Prostate gland (tissue), 2 donors: ENCODE measurements around the gene POLR3E. TPM values are rescaled to one million over a fixed set of nuclear protein-coding genes. Genes with fewer than 3 reads are reported as not detected.

ENCODE experiments used
- DNase-seq: peaks from one replicate; pipeline ENCODE4 v3.0.0-alpha.2; 2019; ENCODE audit warnings: low spot score
- H3K27ac ChIP-seq, 2 donors: fragments of 200-600 bp; sonication (generic); 2 replicates each; pipeline ENCODE4 v1.5.1; 2017 to 2019
- H3K27me3 ChIP-seq: fragments of 200-600 bp; sonication (generic); replicated peaks from 2 replicates; pipeline ENCODE4 v1.5.1; 2019; ENCODE audit not compliant: insufficient read depth
- H3K36me3 ChIP-seq, 2 donors: fragments of 200-600 bp; sonication (generic); 1 replicate in 1 of 2; 2 replicates in 1 of 2; pipeline versions ENCODE4 v1.5.1 to v1.8.1; 2017 to 2019
- H3K4me1 ChIP-seq: fragments of 200-600 bp; sonication (generic); replicated peaks from 2 replicates; pipeline ENCODE4 v1.5.1; 2019
- H3K4me3 ChIP-seq, 2 donors: fragments of 200-600 bp; sonication (generic); 2 replicates each; pipeline ENCODE4 v1.5.1; 2017 to 2019
- H3K9me3 ChIP-seq: fragments of 200-600 bp; sonication (generic); 2 replicates; pipeline ENCODE4 v1.5.1; 2017
- POLR2A ChIP-seq: fragments of 450-650 bp; IDR thresholded peaks from one replicate; pipeline ENCODE4 v1.6.1; 2016; ENCODE audit warnings: antibody characterized with exemption, mild to moderate bottlenecking
- POLR2AphosphoS5 ChIP-seq: sonication (generic); formaldehyde crosslinking; IDR thresholded peaks from one replicate; pipeline ENCODE4 v1.6.1; 2017; ENCODE audit warnings: antibody characterized with exemption
- WGBS: methylation state at CpG from one replicate; pipeline ENCODE4 v1.1.5; 2018; 5-methylcytosine and 5-hydroxymethylcytosine counted together
- intact Hi-C: fragments of 100-400 bp; cut with DNase I; formaldehyde crosslinking; loops from one replicate; pipeline ENCODE4 v1.14.2; 2022
- total RNA-seq, 2 donors: library from RNA; depleted of rRNA; stranded (reverse); fragments of >200 nt; gene quantifications; one replicate each; pipeline ENCODE4 v1.1.0, GENCODE V29; 2016
- TF ChIP-seq, protein P1 (sequence below), 4 experiments: fragments of 200-600 bp in 2 of 4; fragments of 450-650 bp in 2 of 4; sonication (generic) in 2 of 4; IDR thresholded peaks; 1 replicate in 3 of 4; 2 replicates in 1 of 4; pipeline ENCODE4 v1.5.1; 2016 to 2019; ENCODE audit warnings: antibody characterized with exemption in 4 of 4, mild to moderate bottlenecking in 2 of 4, moderate library complexity in 2 of 4

The POLR3E gene
- total RNA-seq, 2 donors from 2014 or later: 52.3 to 61.7 TPM

DNA sequence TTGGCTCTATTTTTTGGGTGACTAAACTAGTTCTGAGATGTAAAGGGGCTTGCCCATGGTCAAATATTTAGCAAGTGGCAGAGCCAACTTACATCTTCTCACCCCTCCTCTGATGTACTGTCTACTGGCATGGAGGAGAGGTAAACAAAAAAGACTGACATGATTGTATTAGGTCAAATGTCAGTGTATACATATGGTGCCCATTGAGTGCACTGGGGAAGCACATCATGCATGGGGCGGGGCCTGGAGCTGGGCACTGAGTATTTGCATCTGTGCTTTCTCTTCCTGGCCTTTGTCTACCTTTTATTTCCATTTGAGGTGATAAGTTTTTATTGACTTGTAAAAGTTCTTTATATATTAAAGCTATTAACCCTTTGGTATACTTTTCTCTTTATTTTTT, 22.3 kb upstream of the POLR3E start:
- DNase-seq: no peak
- Histone ChIP-seq H3K9me3 (no peaks in the 10 kb centered on the region), H3K36me3 (peaks cover 5 to 21% of the 10 kb centered on the region in 2 donors), H3K27ac (no peak overlapping the region), H3K4me1 (no peaks in the 10 kb centered on the region), H3K27me3 (no peaks in the 10 kb centered on the region), H3K4me3 (no peak overlapping the region)
- TF ChIP-seq POLR2A (no peak), POLR2AphosphoS5 (no peak)
- TF ChIP-seq, protein P1, sequence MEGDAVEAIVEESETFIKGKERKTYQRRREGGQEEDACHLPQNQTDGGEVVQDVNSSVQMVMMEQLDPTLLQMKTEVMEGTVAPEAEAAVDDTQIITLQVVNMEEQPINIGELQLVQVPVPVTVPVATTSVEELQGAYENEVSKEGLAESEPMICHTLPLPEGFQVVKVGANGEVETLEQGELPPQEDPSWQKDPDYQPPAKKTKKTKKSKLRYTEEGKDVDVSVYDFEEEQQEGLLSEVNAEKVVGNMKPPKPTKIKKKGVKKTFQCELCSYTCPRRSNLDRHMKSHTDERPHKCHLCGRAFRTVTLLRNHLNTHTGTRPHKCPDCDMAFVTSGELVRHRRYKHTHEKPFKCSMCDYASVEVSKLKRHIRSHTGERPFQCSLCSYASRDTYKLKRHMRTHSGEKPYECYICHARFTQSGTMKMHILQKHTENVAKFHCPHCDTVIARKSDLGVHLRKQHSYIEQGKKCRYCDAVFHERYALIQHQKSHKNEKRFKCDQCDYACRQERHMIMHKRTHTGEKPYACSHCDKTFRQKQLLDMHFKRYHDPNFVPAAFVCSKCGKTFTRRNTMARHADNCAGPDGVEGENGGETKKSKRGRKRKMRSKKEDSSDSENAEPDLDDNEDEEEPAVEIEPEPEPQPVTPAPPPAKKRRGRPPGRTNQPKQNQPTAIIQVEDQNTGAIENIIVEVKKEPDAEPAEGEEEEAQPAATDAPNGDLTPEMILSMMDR (IDR thresholded peaks at IDR 0.05): no peak
- intact Hi-C loops: no loop called here
- WGBS: 90% methylated on average over 1 of the region's 1 CpG

DNA sequence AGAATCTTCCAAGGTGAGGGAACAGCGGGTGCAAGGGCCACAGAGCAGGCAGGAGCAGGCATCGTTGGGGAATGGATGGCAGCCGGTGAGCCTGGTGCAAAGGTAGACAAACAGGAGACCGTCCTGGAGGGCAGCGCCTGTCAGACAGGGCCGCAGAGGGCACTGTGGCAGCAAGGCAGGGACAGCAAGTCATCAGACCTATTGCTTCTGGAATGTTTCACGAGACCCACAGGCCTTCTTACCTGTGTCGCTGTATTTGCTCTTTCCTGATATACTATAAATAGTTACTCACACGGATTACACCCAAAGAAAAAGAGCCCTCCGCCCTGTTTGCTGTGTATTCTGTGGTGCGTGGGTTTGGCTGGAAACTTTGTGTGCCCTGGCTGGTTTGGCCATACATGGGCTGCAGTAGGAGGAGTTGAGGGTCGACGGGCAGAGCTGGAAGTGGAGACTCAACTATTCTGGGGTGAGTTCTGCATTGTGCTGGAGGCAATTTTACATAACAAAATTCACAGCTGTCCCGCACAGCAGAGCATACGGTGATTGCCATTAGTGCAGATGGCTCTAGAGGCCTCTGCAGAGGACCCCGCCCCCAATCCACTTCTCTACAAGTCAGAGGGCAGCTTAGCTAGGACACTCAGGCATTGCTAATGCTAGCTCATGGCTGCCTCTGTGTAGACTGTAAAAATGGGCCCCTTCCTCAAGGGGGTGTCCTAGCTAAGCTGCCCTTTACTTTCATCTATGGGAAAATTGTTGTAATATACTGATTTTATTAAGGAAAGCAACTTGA, 18.6 kb upstream of the POLR3E start:
- Histone ChIP-seq H3K27ac (no peak overlapping the region), H3K36me3 (peaks cover 12 to 19% of the 10 kb centered on the region in 2 donors), H3K9me3 (no peaks in the 10 kb centered on the region), H3K4me1 (no peaks in the 10 kb centered on the region), H3K27me3 (no peaks in the 10 kb centered on the region), H3K4me3 (no peak overlapping the region)
- no peak for DNase-seq
- TF ChIP-seq, protein P1 (IDR thresholded peaks at IDR 0.05): no peak
- TF ChIP-seq POLR2A (no peak), POLR2AphosphoS5 (no peak)
- 66% methylated on average over 16 of the region's 16 CpGs for WGBS
- intact Hi-C loops: no loop called here

DNA sequence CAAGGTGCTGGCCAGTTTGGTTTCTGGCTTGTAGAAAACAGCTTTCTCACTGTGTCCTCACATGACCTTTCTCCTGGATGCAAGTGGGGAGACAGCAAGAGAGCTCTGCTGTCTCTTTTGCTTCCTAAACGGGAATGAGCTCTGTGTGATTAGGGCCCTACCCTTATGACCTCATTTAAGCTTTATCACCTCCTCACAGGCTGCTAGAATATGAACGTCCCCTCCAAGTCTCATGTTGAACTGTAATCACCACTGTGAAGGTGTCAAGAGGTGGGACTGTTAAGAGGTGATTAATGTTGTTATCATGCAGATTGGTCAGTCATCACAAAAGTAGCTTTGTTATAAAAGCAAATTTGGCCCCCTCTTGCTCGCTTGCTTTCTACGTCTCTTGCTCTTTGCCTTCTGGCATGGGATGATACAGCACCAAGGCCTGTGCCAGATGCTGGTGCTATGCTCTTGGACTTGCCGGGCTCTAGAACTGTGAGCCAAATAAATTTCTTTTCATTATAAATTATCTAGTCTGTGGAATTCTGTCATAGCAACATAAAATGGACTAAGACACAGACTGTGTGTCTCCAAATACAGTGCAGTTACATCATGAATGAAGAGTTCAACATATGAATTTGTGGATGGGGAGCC, 14.8 kb upstream of the POLR3E start:
- Histone ChIP-seq H3K36me3 (peaks cover 12 to 25% of the 10 kb centered on the region in 2 donors), H3K9me3 (no peaks in the 10 kb centered on the region), H3K4me3 (no peak overlapping the region), H3K27me3 (no peaks in the 10 kb centered on the region), H3K27ac (no peak overlapping the region), H3K4me1 (no peaks in the 10 kb centered on the region)
- TF ChIP-seq POLR2AphosphoS5: no peak
- TF ChIP-seq, protein P1 (IDR thresholded peaks at IDR 0.05): no peak
- no peak for TF ChIP-seq POLR2A
- WGBS: 76% methylated on average over 5 of the region's 5 CpGs
- intact Hi-C loops: no loop called here
- no peak for DNase-seq

DNA sequence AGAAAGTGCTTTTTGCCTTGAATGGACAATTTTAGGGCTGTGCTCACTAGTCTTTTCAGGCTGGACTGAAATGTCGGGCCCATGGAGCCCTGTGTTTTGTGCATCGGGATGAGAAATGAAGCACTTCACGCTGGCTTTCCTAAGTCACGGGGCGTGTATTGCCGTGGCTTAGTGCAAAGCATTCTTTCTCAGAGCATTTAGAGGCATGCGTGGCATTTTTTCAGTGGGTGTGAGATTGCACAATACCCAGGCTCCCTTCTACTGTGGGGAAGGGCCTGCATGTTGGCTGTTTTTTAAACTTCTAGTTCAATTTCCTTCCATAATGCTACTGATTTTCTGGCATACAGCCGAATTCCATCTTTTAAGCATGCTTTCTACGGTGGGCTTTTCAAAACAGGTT, 12.6 kb upstream of the POLR3E start:
- intact Hi-C loops: no loop called here
- peaks cover 8 to 15% of the 10 kb centered on the region in 2 donors for H3K36me3 ChIP-seq
- no peaks in the 10 kb centered on the region for H3K4me1 ChIP-seq
- no peaks in the 10 kb centered on the region for H3K27me3 ChIP-seq
- TF ChIP-seq POLR2A (no peak), POLR2AphosphoS5 (no peak)
- TF ChIP-seq, protein P1 (IDR thresholded peaks at IDR 0.05): no peak
- no peak for DNase-seq
- H3K4me3 ChIP-seq: no peak overlapping the region
- 72% methylated on average over 9 of the region's 9 CpGs for WGBS
- H3K27ac ChIP-seq: no peak overlapping the region
- H3K9me3 ChIP-seq: no peaks in the 10 kb centered on the region

DNA sequence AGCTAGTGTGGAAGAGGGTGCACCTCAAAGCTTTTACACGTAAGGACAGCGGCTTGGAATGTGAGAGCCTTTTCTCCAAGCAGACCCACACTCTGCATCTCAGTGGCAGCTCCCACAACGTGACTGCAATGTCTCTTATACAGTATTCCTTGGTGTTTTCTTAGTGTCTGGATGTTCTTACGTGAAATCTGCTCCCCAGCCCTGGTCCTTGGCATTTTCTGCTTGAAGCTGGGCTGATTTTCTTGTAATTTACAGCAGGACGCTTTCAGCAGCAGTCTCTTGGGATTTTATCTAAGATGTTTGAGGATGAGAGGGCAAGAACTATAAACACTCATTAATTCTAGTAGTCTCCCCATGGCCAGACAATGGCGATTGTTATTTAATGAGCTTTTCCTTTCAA, 12.1 kb upstream of the POLR3E start:
- DNase-seq: no peak
- Histone ChIP-seq H3K27ac (no peak overlapping the region), H3K4me1 (no peaks in the 10 kb centered on the region), H3K9me3 (no peaks in the 10 kb centered on the region), H3K36me3 (peaks cover 8 to 15% of the 10 kb centered on the region in 2 donors), H3K27me3 (no peaks in the 10 kb centered on the region), H3K4me3 (no peak overlapping the region)
- intact Hi-C loops: no loop called here
- 58% methylated on average over 6 of the region's 6 CpGs for WGBS
- TF ChIP-seq POLR2AphosphoS5 (no peak), POLR2A (no peak)
- TF ChIP-seq, protein P1 (IDR thresholded peaks at IDR 0.05): no peak
